ENCODE results near the gene SHANK2. TPM values are rescaled to one million over a fixed set of nuclear protein-coding genes. Genes with fewer than 3 reads are reported as not detected.

The SHANK2 gene
- total and polyA plus RNA-seq, 5 experiments from 2014 or later = not detected

DNA sequence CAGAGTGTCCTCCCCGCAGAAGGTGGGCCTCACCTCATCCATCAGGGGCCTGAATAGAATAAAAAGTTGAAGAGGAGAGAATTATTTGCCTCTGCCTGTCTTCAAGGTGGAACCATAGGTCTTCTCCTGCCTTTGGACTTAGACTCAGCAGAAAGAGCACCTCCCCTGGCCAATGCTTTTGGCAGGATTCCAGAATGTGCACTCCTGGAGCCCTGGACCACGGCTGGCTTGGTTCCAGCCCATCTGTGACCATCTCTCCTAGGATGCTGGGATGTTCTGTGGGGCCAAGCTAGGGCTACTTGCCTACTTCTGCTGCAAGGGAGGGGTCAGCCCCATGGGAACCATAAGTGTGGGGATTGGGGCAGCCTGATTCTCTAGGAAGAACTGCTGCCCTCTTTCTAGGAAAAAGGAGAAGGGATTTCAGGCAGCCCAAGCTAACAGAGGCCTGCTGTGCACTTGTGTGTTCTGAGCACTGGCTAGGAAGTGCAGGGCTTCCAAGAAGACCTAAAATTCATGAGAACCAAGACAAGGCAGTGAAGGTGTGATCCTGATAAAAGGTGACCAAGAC is 32.2 kb upstream of the SHANK2 start:
- H3K4me1 Mint-ChIP-seq = no peaks in the 10 kb centered on the region
- no peak for DNase-seq
- POLR2A ChIA-PET = no interaction called here
- no peak for ATAC-seq
- H3K4me3 Mint-ChIP-seq = no peak overlapping the region
- H3K27ac Mint-ChIP-seq = peak overlapping the region in 1 of 10 donors; percentile 13
- H3K36me3 Mint-ChIP-seq = peaks cover 0 to 5% (median 0%) of the 10 kb centered on the region in 3 donors
- H3K9me3 Mint-ChIP-seq = peaks cover 3 to 14% (median 11%) of the 10 kb centered on the region in 9 donors
- H3K27me3 Mint-ChIP-seq = peaks cover 5 to 21% (median 12%) of the 10 kb centered on the region in 5 donors

DNA sequence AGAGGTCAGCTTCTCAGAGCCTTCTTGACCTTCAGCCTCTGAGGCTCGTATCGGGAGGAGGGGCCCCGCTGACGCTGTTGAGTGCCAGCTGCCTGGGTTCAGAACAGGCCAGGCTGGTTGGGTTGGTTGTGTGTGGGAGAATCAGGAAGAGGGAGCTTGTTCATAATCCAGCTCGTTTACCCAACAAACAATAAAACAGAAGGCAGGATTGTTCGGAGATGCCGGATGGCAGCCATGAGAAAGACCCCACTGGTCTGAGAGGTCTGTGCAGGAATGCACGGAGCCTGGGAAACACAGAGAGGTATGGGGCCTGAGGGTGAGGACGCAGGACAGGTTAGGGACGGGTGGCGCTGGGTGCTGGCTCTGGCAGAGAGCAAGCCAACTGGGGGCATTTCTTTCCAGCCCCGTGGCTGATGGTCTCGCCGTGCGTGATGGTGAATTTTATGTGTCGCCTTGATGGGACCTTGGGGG is 31.6 kb upstream of the SHANK2 start:
- DNase-seq (no peak), ATAC-seq (no peak)
- peaks cover 5 to 21% (median 10%) of the 10 kb centered on the region in 5 donors for H3K27me3 Mint-ChIP-seq
- H3K27ac Mint-ChIP-seq = no peak overlapping the region
- no peak overlapping the region for H3K4me3 Mint-ChIP-seq
- POLR2A ChIA-PET = interaction anchor here (0.6 kb wide), 1 partner anchor 25 kb away, joined by 4 read pairs; no protein-coding TSS in a partner anchor
- peaks cover 3 to 8% (median 5%) of the 10 kb centered on the region in 9 donors for H3K9me3 Mint-ChIP-seq
- H3K36me3 Mint-ChIP-seq = no peaks in the 10 kb centered on the region
- no peaks in the 10 kb centered on the region for H3K4me1 Mint-ChIP-seq

DNA sequence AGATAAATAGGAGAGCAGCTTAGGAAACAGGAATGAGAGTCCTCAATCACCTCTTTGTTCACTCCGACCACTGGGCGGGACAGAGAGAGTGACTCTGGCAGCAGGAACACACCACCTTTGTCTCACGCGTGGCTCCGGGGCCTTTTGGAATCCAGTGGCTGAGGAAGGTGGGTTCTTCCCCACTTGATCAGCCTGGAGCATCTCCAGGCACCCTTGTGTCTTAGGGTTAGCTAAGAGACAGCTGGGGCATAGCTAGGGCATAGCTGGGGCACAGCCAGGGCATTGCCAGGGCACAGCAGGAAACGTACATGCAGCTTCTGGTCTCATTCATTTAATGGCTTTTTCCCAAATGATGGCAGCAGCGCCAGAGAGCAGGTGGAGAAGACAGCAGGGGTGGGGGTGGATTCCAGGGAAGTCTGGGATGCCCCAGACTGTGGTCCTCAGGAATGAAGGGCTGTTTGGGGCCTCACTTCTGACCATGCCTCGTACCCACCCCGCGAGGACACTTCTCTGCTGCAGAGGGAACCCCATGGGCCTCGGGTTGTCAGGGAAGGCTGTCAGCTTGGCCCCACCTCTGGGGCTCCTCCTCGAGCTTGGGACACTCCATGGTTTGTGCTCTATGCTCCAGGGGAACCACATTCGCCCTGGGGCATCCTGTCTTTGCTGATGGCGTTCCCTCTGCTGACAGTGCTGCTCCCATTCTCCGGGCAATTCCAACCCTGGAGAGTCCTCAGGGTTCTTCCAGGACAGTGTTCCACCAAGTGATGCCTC is 30.4 kb upstream of the SHANK2 start:
- H3K4me3 Mint-ChIP-seq = no peak overlapping the region
- no peak overlapping the region for H3K27ac Mint-ChIP-seq

DNA sequence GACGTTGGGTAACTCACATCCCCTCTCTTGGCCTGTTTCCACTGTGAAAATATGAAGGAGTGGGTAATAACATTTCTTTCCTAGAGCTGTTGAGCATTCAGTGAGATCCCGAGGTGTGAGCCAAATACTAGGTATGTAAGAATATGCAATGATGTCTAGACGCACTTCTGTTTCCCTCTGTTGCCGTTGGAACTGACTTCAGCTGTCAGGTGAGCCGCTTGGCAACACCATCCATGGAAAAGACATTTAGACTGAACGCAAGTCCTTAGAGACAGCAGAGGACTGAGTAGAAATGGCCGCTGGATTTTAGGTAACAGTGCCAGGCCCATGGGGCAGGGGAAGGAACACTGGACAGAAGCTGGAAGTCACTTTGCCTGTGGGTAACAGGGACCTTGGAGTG is 29.5 kb upstream of the SHANK2 start:
- Mint-ChIP-seq H3K36me3 (no peaks in the 10 kb centered on the region), H3K27me3 (peaks cover 5 to 28% (median 13%) of the 10 kb centered on the region in 5 donors), H3K4me1 (no peaks in the 10 kb centered on the region), H3K27ac (no peak overlapping the region), H3K9me3 (peaks cover 0 to 2% (median 0%) of the 10 kb centered on the region in 9 donors), H3K4me3 (no peak overlapping the region)
- POLR2A ChIA-PET = no interaction called here
- ATAC-seq (no peak), DNase-seq (no peak)

More for the DNA sequence above, 30.4 kb upstream of the SHANK2 start:
- Mint-ChIP-seq H3K9me3 (peaks cover 0 to 2% (median 0%) of the 10 kb centered on the region in 9 donors), H3K4me1 (no peaks in the 10 kb centered on the region), H3K27me3 (peaks cover 4 to 21% (median 10%) of the 10 kb centered on the region in 5 donors), H3K36me3 (no peaks in the 10 kb centered on the region)
- ATAC-seq (no peak), DNase-seq (no peak)
- POLR2A ChIA-PET = no interaction called here

DNA sequence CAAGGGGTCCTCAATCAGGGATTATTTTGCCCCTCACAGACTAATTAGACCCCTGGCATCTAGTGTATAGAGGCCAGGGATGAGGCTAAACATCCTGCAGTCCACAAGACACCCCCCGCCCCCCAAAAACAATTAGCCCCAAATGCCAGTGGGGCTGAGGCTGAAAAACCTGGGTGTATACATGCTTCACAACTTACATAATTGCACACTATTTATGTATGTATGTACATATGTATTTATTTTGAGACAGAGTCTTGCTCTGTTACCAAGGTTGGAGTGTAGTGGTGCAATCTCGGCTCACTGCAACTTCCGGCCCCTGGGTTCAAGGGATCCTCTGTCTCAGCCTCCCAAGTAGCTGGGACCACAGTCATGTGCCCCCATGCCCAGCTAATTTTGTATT is 28.8 kb upstream of the SHANK2 start:
- no peaks in the 10 kb centered on the region for H3K36me3 Mint-ChIP-seq
- H3K27ac Mint-ChIP-seq = no peak overlapping the region
- POLR2A ChIA-PET = no interaction called here
- peaks cover 7 to 31% (median 13%) of the 10 kb centered on the region in 5 donors for H3K27me3 Mint-ChIP-seq
- H3K4me3 Mint-ChIP-seq = no peak overlapping the region
- no peak for ATAC-seq
- peaks cover 0 to 3% (median 0%) of the 10 kb centered on the region in 9 donors for H3K9me3 Mint-ChIP-seq
- H3K4me1 Mint-ChIP-seq = no peaks in the 10 kb centered on the region
- no peak for DNase-seq

DNA sequence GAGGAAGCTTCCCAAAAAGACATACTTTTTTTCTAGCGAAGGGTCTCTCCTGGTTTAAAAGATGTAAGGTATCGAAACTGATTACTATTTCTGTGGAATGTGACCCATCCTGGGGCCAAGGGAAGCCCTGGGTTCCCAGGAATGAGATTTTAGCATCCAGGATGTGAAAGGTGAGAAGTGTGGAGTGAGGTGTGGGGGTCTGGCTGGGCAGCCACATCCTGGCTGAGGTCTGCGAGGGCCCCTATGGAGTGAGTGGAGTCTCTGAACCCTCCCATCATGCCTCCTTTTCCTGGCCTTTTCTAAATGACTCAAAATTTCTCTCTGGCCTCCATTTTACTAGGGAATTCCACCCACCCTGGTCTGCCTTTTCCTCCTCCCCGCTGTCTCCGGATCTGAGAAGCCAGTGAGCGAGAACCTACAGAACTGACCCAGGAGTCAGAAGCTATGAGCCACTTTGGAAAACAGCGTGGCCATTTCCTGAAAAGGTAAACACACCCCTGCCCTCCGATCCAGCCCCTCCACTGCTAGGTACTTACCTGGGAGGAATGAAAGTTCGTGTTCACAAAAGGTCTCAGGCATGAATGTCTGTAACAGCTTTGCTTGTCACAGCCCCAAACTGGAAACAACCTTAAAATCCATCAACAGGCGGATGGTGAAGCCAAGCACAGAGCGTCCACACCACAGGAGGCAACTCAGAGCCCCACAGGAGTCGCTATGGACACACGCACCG is 27.7 kb upstream of the SHANK2 start:
- no peaks in the 10 kb centered on the region for H3K4me1 Mint-ChIP-seq
- H3K4me3 Mint-ChIP-seq = no peak overlapping the region
- H3K36me3 Mint-ChIP-seq = no peaks in the 10 kb centered on the region
- H3K27ac Mint-ChIP-seq = no peak overlapping the region
- ATAC-seq (no peak), DNase-seq (no peak)
- H3K9me3 Mint-ChIP-seq = peaks cover 0 to 7% (median 0%) of the 10 kb centered on the region in 9 donors
- POLR2A ChIA-PET = no interaction called here
- peaks cover 8 to 26% (median 10%) of the 10 kb centered on the region in 5 donors for H3K27me3 Mint-ChIP-seq

DNA sequence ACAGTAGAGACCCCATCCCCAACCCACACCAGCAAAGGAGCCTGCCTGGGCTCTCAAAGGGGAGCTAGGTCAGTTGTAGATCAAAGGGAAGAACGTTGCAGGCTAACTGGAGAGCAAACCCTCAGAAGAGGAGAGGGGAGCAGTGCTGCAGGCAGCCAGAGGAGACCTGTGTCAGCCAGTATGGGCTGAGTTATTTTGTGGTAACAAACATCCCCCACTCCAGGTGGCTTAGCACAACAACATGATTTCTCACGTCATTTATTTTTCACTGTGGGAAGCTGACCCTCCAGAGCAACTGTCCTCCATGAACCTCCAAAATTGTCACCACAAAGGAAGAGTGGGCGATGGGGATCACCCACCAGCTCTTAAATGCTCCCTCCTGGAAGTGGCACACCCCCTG is 19.8 kb upstream of the SHANK2 start:
- DNase-seq = no peak
- POLR2A ChIA-PET = no interaction called here

DNA sequence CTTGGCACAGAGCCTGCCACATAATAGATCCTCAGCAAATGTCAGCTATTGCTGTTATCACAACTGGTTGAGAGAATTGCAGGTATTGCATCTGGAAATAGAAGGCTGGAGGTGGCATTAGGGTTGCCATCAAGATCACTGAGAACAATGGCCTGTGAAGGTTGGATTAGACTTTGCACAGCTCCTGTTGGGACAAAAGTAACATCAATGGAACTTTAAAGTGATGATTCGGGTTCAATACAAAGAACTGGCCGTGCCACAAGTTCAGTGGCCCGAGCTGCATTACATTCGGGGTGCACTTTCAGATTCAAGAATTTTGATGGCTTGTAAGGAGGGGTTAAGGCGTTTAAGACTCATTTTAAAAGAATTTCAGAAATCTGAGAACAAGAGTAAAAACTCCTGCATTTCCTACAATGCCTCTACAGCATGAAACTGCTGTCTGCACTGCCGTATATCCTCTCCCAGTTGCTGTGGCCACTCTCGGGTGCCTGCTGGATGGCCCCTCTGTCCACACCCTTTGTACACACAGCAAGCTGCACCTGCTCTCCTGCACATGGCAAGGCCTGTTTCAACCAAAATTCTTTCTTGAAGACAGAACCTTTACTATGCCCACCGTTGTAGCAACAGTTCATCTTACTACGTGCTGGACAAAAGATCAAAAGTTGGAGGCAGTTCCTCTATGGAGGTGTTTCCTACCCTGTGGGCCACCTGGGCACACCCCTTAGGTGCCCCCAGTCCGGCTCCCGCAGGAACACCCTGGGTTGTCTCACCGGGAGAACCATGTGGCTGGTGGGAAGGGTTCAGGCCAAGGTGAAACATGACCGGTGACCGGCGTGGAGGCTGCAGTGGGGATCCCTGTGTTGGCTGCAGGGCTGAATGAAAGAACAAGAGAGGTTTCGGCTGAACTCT is 17.5 kb upstream of the SHANK2 start:
- POLR2A ChIA-PET = no interaction called here
- ATAC-seq (no peak), DNase-seq (no peak)
- H3K27me3 Mint-ChIP-seq = peaks cover 5 to 24% (median 20%) of the 10 kb centered on the region in 5 donors
- H3K4me3 Mint-ChIP-seq = no peak overlapping the region
- H3K9me3 Mint-ChIP-seq = peaks cover 0 to 34% (median 16%) of the 10 kb centered on the region in 9 donors
- no peaks in the 10 kb centered on the region for H3K4me1 Mint-ChIP-seq
- H3K36me3 Mint-ChIP-seq = peaks cover 2 to 18% (median 3%) of the 10 kb centered on the region in 3 donors
- H3K27ac Mint-ChIP-seq = no peak overlapping the region

More for the DNA sequence above, 19.8 kb upstream of the SHANK2 start:
- Mint-ChIP-seq H3K4me1 (no peaks in the 10 kb centered on the region), H3K27me3 (peaks cover 6 to 18% (median 14%) of the 10 kb centered on the region in 5 donors), H3K4me3 (no peak overlapping the region), H3K36me3 (peaks cover 2 to 18% (median 3%) of the 10 kb centered on the region in 3 donors), H3K27ac (no peak overlapping the region), H3K9me3 (peaks cover 0 to 35% (median 19%) of the 10 kb centered on the region in 9 donors)
- ATAC-seq = no peak

DNA sequence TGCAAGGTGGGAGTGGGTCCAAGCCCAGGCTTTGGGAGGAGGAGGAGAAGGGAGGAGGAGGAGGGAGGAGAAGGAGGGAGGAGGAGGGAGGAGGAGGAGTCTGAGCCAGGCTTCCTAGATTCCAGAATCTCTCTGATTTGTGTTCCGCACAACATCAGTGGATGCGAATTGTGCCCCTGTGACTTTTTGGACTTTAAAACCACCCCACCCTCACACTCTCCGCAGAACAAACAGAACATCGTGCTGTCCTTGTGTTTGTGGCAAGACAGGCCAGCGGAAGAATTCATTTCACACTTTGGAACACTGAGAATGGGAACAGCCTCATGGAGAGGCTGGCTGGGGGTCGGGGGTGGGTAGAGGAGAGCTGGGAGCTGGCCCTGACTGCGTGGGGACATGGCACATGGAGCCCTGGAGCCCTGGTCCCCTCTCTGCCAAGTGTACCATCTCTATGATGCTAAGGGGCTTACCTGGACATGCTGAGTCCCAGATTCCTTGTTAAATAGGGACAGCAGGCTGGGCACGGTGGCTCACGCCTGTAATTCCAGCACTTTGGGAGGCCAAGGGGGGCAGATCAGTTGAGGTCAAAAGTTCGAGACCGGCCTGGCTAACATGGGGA is 16.4 kb upstream of the SHANK2 start:
- Mint-ChIP-seq H3K27me3 (peaks cover 5 to 26% (median 22%) of the 10 kb centered on the region in 5 donors), H3K9me3 (peaks cover 0 to 23% (median 11%) of the 10 kb centered on the region in 9 donors), H3K27ac (no peak overlapping the region), H3K36me3 (peaks cover 0 to 10% (median 2%) of the 10 kb centered on the region in 3 donors), H3K4me3 (no peak overlapping the region), H3K4me1 (no peaks in the 10 kb centered on the region)
- no peak for ATAC-seq
- POLR2A ChIA-PET = no interaction called here
- DNase-seq = no peak

DNA sequence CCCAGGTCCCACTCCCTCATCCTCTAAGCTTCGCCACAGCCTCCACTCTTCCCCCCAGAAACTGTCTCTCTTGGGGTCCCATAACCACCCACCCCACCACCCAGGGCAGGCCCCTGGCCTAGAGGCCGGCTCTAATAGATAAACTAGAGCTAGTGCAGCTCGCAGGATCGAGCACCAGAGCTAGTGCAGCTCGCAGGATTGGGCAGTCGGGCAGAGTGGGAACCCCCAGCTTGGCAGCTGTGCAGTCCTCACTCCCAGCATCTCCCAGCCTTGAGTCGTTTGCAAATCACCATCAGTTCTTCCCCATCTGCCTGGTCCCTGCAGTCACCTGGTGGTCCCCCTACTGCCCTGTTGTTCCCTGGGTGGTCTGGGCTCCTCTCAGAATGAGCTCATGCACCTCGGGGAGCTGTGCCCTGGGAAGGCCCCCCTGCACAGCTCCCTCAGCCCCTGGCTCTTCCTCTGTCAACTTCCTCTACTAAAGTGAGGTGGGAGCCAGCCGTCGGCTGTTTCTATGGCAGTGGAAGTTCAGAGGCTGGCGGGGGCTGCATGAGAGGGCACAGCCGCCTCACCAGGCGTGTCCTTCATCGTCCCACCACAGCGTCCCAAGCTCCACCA is 15.5 kb upstream of the SHANK2 start:
- Mint-ChIP-seq H3K36me3 (peaks cover 0 to 2% (median 1%) of the 10 kb centered on the region in 3 donors), H3K4me1 (no peaks in the 10 kb centered on the region), H3K27ac (no peak overlapping the region), H3K27me3 (peaks cover 5 to 26% (median 22%) of the 10 kb centered on the region in 5 donors), H3K9me3 (peaks cover 0 to 14% (median 2%) of the 10 kb centered on the region in 9 donors), H3K4me3 (no peak overlapping the region)
- POLR2A ChIA-PET = no interaction called here
- DNase-seq = no peak
- ATAC-seq = no peak

DNA sequence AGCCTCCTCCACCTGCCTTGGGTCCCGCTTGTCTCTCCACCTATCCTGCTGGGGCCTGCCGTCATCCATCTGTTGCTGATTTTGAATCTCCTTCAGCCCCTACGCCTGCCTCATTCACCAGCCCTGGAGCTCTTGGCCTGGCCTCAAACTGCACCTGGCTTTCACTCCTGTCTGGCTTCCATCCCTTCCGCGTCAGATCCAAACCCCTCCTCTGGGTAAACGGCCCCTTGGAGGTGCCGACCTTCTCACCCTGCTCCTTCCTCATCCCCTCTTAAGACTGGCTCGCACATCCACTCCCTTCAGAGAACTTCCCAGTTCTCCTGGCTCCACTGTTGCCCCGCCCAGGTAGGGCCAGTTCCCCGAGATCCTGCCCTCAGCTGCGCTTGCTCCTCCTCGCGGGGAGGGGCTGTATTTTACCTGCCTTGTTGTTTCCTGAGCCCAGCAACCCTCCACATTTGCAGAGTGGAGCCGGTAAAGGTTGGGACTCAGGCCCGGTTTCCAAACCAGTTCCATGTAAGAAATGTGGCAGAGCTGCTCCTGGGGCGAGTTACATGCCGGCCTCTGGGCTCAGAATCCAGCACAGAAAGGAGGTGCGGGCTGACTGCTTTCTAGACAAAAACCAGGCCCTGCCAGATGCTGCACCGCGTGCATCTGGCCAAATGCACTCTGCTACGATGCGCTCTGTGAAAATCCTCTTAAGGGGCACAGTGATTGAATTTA is 13.9 kb upstream of the SHANK2 start:
- DNase-seq = no peak
- POLR2A ChIA-PET = no interaction called here
- Mint-ChIP-seq H3K4me3 (no peak overlapping the region), H3K36me3 (no peaks in the 10 kb centered on the region), H3K27me3 (peaks cover 5 to 26% (median 22%) of the 10 kb centered on the region in 5 donors), H3K9me3 (peaks cover 0 to under 1% (median 0%) of the 10 kb centered on the region in 9 donors), H3K27ac (peak overlapping the region in 1 of 10 donors; percentile 61), H3K4me1 (no peaks in the 10 kb centered on the region)
- ATAC-seq = no peak

Data from naive thymus-derived CD8-positive, alpha-beta T cell (primary cell).